Measurements from ENCODE around the gene THUMPD1. TPM values are rescaled to one million over a fixed set of nuclear protein-coding genes. Genes with fewer than 3 reads are reported as not detected.
A peak's percentile ranks its signal among the peaks of the same experiment; 100 is the strongest.
"Not testable (repeated sequence)": the region's sequence is repeated elsewhere in the genome, so short reads cannot be mapped to it uniquely, and the experiment has no call there.

Gene THUMPD1
- polyA plus RNA-seq, 5 donors = 59.5 to 86.0 (median 79.9) TPM

DNA sequence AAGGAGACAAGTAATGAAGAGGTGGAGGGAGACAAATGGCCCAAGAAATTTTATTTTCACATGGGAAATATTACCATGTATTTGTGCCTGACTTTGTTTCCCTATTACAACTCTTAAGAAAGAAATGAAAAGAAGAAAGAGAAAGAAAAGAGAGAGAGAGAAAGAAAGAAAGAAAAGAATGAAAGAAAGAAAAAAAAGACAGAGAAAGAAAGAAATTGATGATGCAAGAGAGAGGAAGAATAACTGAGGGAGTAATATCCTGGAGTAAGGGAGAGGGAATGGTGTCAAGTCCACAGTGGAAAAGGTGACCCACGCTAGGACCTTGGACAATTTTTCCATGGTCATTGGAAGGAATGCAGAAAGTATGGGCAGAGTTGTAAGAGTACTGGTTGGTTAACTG is 12.1 kb upstream of the THUMPD1 start:
- no peak for DNase-seq

- no peak for DNase-seq
Observed at GRCh38 chr16:20750558-20750957, 8.9 kb upstream of the THUMPD1 start.

DNA sequence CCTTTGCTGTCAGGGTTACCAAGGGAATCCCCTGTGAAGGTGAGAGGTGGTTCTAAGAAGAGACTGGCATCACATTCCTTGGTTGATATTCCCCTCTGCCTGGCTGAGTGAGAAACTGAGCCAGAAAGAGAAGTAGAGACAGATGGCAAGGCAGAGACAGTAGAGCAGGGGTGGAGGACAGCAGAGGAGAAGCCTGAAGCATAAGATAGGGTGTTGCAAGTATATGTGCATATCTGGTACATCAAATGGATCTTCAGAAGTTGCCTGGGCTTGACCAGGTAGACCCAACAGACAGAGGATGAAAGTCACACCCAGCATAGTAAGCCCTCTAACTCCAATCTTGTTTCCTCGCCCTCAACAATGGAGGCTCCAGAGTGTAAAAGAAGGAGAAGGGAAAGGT is 7.9 kb upstream of the THUMPD1 start:
- DNase-seq = no peak

- DNase-seq = no peak
Observed at GRCh38 chr16:20747030-20747816, 5.6 kb upstream of the THUMPD1 start.

GRCh38 chr16:20746461-20746860 is 4.8 kb upstream of the THUMPD1 start:
- DNase-seq = no peak

DNA sequence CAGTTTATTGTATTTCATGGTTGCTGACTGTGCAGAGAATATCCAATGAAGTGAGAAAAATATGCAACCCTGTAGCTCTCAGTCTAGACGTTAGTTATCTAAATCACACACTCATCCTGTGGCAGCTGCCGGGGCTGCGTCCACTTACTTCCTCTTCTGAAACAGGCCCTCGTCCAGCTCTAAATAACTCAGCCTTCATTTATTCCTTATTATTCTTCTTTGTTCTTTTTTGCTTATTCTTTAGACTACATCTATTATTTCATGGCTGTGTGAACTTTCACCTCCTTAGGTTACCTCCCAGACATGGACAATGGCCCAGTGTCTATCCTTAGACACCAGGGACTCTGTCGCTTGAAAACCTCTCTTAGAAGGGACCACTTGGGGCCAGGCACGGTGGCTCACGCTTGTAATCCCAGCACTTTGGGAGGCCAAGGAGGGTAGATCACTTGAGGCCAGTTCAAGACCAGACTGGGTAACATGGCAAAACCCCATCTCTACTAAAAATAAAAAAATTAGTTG is 3.4 kb upstream of the THUMPD1 start:
- DNase-seq = no peak

- no peak for DNase-seq
Observed at GRCh38 chr16:20743591-20743990, 2.0 kb upstream of the THUMPD1 start.

DNA sequence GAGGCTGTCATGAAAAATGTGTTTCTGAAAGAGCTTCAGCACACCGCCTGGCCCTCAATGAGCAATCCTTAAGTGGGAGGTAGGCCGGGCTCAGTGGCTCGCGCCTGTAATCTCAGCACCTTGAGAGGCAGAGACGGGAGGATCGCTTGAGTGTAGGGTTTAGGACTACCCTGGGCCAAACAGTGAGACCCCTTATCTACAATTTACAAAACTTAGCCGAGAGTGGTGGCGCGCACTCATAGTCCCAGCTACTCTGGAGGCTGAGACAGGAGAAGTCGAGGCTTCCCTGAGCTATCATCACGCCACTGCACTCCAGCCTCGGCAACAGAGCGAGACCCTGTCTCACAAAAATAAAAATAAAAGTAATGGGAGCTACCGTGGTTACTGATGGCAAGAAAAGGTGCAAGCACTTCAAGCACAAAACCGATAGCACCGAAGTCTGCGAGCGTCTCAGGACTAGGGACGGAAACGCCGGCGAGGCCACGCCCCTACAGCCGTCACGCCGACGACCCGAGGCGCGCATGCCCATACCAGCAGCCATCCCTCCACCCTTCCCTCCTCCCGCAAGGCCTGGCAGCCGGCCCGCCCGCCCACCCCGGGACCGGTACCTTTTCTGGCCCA is 607 bp downstream of the THUMPD1 start:
- peak; percentile 81 to 82 for DNase-seq

DNA sequence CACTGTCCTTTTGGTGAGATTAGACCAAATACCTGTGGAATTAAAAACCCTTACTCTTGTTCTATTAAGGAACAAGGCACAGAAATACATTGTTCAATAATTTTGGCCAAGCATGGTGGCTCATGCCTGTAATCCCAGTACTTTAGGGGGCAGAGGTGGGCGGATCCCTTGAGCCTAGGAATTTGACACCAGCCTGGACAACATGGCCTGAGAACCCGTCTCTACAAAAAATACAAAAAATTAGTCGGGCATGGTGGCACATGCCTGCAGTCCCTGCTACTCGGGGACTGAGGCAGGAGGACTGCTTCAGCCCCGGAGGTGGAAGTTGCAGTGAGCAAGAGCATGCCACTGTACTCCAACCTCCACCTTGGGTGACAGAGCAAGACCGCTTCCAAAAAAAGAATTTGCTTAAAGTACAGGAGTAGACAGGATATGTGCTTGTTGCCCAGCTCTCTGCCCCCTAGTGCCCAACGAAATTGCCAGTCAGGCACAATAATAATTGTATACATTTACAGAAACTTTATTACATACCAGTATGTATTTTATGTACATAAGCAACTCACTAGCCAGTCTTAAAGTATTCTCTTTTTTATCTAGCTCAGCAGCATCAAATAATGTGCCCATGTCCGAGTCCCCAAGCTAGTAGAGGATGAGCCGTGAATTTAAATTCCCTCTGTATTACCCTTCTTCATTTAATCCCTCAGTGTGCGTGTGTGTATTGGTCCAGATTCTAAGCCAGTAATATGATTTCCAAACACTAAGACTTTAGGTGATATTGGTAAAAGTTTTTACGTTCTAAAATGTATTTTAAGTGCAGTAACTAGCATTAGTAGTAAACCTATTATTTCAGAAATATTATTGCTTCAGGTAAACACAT is 1.4 kb downstream of the THUMPD1 start:
- DNase-seq = no peak

- DNase-seq = no peak
Observed at GRCh38 chr16:20735490-20735889, 6.1 kb downstream of the THUMPD1 start.

DNA sequence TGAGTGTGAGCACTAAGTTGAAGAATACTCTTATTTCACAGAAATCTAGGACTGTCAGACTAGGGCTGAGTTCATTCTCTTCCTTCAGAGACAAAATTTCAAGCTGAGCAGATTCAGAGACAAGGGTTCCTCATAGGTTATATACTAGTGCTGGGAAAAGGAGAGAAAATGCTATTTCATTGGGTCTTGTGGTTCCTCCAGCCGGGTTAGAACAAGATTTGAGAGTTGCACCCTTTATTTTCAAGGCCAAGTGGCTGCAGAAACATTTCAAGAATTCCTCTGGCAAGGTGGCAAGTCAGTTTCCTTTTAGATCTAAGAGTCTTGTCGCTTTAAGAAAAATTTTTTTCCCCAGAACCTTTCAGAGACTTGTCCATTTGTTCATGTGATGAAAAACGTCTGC is 6.8 kb downstream of the THUMPD1 start:
- DNase-seq = no peak

- DNase-seq = no peak
Observed at GRCh38 chr16:20734056-20734455, 7.6 kb downstream of the THUMPD1 start.

DNA sequence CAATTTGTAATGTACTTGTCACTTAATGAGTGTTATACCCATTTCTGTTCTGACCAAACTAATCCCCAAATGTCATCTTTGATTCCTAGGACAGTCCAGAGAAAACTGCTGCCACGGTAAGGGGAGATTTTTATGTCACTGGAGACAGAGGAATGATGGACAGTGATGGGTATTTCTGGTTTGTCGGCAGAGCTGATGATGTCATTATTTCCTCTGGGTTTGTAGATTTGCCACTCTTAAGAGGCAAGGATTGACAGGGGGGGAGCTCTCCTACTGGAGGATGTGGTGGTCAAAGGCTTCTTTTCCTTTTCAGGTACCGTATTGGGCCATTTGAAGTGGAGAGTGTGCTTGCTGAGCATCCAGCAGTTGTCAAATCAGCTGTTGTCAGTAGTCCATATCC is 12.5 kb downstream of the THUMPD1 start:
- DNase-seq = no peak

GRCh38 chr16:20727181-20727580 is 14.4 kb downstream of the THUMPD1 start:
- no peak for DNase-seq

DNA sequence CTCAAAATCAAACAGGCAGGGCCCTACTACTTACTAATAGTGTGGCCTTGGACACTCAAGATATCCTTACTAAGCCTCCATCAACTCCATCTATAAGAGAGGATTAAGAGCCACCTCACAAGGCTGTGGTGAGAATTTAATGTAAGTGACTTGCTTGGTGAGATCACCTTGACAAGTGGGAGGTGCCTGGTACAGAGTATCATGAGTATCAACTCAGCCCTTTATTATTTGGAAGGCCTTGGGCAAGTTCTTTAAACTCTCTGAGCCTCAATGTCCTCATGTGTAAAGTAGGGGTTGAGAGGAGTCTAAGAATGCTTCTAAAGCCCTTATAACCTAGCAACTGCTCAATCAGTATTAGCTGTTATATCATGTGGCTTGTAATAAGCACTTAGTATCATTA is 15.0 kb downstream of the THUMPD1 start:
- DNase-seq = no peak

DNA sequence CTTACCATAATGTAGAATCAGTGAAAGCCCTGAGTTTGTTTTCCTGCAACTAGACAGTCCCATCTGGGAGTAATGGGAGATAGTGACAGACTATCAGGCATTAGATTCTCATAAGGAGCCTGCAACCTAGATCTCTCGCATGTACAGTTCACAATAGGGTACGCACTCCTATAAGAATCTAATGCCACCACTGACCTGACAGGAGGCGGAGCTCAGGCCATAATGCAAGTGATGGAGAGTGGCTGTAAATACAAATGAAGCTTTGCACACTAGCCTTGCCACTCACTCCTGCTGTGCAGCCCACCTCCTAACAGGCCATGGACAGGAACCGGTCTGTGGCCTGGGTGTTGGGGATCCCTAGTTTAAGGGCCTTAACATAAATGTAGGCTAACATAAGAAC is 21.4 kb downstream of the THUMPD1 start:
- DNase-seq = no peak

- not testable (repeated sequence) for DNase-seq
Observed at GRCh38 chr16:20717718-20718117, 23.9 kb downstream of the THUMPD1 start.

DNA sequence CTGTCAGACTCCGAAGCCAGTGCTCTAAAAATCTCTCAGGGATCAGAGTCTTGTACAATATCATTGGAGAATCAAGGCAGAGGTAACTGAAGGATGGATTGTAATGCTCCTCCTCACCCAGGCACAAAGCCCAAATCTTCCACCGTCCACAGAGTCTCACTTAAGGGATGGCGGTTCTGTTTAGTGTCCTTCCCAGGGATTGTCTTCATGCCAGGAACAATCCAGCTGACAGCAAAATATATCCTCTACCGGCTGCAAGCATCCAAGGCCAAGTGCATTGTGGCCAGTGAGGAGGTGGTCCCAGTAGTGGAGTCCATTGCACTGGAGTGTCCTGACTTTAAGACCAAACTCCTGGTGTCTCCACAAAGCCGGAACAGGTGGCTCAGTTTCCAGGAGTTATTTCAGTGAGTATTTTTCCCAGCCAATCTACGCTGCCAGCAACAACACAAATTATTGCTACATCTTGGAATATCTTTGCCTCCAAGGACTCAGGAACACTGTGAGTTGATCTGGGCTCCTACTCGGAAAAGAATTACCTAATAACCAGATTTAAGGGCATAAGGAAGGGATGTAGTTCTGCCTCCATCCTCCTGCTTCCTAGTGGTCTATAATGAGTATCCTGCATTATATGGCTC is 30.2 kb downstream of the THUMPD1 start:
- DNase-seq = no peak

DNA sequence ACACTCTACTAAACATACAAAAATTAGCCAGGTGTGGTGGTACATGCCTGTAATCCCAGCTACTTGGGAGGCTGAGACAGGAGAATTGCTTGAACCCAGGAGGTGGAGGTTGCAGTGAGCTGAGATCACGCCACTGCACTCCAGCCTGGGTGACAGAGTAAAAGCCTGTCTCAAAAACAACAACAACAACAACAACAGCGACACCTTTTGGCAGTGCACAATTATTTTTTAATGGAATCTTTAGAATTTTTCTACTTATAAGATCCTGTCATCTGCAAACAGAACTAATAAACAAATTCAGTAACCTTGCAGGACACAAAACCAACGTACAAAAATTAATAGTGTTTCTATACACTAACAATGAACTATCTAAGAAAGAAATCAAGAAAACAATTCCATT is 33.5 kb downstream of the THUMPD1 start:
- not testable (repeated sequence) for DNase-seq

- DNase-seq = peak; percentile 15 to 32
Observed at GRCh38 chr16:20707461-20707860, 34.2 kb downstream of the THUMPD1 start.

GRCh38 chr16:20705972-20706371 is 35.6 kb downstream of the THUMPD1 start:
- not testable (repeated sequence) for DNase-seq

DNA sequence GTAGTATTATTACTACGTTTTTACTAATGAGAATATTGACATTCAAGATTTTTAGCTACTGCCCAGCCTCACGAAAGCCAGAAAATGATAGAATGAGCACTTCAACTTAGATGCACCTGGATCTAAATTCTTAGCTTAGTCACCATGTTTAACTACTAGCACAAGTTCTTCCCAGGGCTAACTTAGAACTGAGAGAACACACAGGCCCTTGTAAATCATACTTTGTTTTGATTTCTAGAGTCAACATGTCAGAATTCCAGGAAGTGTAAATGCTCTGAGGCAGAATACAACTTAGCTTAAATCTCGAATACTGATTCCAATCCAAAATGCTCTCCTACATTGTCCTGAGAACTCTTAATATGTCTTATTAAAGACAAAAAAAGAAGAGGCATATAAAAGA is 37.3 kb downstream of the THUMPD1 start:
- no peak for DNase-seq

All from right lung (tissue), 5 donors.